Skeletal muscle cell (primary cell): Measurements from ENCODE around the gene TDP2.
"Not testable (repeated sequence)": the region's sequence is repeated elsewhere in the genome, so short reads cannot be mapped to it uniquely, and the experiment has no call there.

ENCODE experiments used
- DNase-seq: peaks from one replicate; pipeline ENCODE4 v3.0.0-alpha.2; 2010; ENCODE audit warnings: low read depth
- H3K4me3 ChIP-seq: 2 replicates; pipeline ENCODE4 v1.5.1; 2011; ENCODE audit warnings: low read depth, mild to moderate bottlenecking, control low read depth, low read length, moderate library complexity

Gene TDP2

GRCh38 chr6:24683297-24684296, 16.9 kb upstream of the TDP2 start:
- DNase-seq = no peak
- H3K4me3 ChIP-seq = no peak overlapping the region

GRCh38 chr6:24680582-24680981, 13.9 kb upstream of the TDP2 start:
- no peak for DNase-seq
- H3K4me3 ChIP-seq = no peak overlapping the region

GRCh38 chr6:24678792-24679352, 12.2 kb upstream of the TDP2 start:
- H3K4me3 ChIP-seq = not testable (repeated sequence)

DNA sequence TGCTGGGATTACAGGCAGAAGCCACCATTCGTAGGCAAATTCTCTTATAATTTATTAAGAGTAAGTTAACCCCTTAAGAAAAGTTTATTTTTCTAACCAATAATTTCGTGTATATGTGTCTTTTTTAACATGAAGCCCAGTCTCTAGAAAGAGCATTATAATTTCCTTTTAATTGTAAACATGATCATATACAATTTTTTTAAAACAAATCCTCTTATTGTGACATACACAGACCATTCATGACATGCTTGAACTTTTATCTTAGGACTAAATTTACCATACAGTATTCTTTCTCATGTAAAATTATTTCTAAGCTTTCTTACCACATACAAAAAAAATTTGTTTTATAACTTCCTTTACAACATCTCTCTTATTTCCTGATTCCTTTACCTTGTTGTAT, 6.9 kb upstream of the TDP2 start:
- no peak overlapping the region for H3K4me3 ChIP-seq
- no peak for DNase-seq

More at GRCh38 chr6:24678792-24679352, 12.2 kb upstream of the TDP2 start:
- not testable (repeated sequence) for DNase-seq

DNA sequence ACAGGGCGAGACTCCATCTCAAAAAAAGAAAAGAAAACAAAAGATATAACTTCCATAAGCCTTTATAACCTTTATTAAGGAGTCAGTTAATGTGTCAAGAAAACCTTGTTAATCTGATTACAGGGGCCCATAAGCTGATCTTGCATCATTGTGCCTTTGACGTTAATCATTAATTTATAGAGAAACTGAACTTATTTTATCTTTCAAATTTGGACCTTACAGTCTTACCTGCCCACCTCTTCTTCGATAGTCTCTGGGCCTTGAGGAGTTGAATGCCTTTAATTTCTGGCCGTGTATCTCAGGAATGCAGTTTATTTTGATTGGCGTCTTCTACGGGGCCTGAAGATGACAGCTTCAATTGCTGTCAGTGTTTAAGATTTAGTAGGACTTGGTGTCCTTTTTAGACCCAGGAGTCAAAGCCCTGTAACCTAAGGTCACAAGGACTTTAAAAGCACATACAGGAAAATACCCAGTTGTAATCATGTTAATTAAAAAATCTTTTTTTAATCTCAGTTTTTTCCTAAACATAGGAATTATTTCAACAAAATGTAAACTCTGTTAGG, 6.0 kb upstream of the TDP2 start:
- no peak for DNase-seq
- no peak overlapping the region for H3K4me3 ChIP-seq

GRCh38 chr6:24671077-24671476, 4.4 kb upstream of the TDP2 start:
- not testable (repeated sequence) for DNase-seq, H3K4me3 ChIP-seq

- H3K4me3 ChIP-seq, DNase-seq: not testable (repeated sequence)
Measured at GRCh38 chr6:24670492-24670891, 3.8 kb upstream of the TDP2 start.

DNA sequence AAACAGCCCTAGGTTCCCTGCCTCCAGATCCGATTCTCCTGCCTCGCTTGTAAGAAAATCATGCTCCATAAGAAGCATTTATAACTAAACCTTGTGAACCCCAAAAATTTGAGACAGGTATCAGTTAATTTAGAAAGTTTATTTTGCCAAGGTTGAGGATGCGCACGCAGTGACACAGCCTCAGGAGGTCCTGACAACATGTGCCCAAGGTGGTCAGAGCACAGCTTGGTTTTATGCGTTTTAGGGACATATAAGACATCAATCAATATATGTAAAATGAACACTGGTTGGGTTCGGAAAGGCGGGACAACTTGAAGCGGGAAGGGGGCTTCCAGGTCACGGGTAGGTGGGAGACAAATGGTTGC, 2.3 kb upstream of the TDP2 start:
- DNase-seq = no peak
- no peak overlapping the region for H3K4me3 ChIP-seq

DNA sequence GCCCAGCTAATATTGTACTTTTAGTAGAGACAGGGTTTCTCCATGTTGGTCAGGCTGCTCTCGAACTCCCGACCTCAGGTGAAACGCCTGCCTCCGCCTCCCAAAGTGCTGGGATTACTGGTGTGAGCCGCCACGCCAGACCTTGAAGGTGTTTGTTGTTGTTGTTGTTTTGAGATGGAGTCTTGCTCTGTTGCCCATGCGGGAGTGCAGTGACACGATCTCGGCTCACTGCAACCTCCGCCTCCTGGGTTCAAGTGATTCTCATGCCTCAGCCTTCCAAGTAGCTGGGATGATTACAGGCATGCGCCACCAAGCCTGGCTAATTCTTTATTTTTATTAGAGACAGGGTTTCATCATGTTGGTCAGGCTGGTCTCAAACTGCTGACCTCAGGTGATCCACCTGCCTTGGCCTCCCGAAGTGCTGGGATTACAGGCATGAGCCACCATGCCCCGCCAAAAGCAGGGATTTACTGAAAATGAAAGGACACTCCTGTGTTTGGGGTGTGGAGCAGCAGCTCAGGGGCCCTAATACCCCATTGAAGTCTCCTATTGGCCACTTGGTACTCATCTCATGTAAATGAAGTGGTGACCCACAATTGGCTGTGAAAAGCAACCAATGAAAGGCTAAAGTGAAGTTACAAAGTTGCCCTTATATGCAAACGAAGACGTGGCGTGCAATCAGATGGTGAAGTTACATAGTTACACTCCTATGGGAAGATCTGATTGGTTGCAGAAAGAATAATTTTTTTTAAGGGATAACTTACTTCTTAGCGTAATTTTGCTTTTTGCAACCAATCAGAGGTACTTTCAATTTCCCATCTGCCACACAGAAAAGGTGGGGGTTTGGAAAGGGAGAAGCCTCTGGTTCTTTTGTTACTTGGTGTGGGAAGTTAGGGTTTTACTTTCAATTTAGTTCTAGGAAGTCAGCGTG, 1.6 kb upstream of the TDP2 start:
- H3K4me3 ChIP-seq, DNase-seq: not testable (repeated sequence)

GRCh38 chr6:24667378-24667803, 692 bp upstream of the TDP2 start:
- peak overlapping the region; percentile 100 for H3K4me3 ChIP-seq
- no peak for DNase-seq

- peak overlapping the region; percentile 100 for H3K4me3 ChIP-seq
- no peak for DNase-seq
Measured at GRCh38 chr6:24666097-24666640, 530 bp downstream of the TDP2 start.

DNA sequence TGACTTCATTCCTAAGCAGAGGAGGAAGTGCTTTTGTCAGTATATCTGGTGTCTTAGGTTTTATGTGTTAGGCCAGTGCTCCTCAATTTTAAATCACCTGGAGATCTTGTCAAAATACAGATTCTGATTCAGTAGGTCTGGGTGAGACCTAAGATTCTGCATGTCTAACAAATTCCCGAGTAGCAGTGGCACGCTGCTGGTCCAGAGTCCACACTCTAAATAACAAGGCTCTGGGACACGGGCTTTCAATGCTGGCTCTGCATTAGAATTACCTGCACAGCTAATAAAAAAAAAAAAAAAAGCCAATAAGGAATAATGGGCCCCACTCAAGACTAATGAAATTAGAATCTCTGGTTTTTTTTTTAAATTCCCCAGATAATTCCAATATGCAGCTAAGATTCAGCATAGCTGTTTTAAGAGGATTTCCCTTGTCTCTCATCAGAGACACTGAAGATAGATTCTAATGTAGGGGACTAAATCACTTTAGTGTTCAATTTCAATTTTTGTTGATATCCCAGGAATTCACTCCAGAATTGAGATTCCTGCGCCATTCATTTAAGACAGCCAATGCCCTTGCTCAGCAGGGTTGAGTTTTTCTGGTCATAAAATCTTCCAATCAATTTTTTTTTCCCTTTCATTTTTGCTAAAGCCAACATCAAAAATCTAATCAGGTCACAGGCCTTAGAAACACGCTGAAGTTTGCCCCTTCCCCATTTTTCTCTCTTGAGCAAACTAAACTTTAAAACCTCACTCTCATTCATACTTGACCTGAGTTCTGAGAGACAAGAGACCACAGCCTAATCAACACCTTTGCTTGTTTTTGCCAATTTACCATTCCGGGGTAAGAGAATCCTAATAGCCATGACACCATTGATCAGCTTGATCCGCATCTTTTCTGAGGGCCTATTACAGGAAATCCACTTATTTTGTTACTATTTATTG, 2.4 kb downstream of the TDP2 start:
- H3K4me3 ChIP-seq = no peak overlapping the region
- DNase-seq = no peak

DNA sequence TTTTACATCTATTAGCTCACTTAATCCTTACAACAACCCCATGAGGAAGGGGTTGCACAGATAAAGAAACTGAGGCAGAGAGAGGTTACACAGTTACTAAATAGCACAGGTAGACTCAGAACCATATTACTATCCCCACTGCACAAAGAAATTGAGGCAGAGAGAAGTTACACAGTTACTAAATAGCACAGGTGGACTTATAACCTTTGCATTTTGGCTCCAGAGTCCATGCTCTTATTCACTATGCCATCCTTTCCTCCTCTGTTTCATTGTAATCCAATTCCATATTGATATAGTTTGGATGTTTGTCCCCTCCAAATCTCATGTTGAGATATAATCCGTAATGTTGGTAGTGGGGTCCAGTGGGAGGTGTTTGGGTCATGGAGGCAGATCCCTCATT, 3.5 kb downstream of the TDP2 start:
- DNase-seq = no peak
- H3K4me3 ChIP-seq = no peak overlapping the region

GRCh38 chr6:24662236-24662635, 4.5 kb downstream of the TDP2 start:
- H3K4me3 ChIP-seq = no peak overlapping the region
- DNase-seq = no peak

DNA sequence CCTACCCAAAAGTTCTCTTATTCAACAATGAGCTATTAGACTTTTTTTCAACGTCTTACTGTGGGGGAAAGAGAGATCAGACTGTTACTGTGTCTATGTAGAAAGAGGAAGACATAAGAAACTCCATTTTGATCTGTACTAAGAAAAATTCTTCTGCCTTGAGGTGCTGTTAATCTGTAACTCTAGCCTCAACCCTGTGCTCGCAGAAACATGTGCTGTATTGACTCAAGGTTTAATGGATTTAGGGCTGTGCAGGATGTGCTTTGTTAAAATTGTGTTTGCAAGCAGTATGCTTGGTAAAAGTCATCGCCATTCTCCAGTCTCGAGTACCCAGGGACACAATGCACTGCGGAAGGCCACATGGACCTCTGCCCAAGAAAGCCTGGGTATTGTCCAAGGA, 4.9 kb downstream of the TDP2 start:
- H3K4me3 ChIP-seq, DNase-seq: not testable (repeated sequence)

DNA sequence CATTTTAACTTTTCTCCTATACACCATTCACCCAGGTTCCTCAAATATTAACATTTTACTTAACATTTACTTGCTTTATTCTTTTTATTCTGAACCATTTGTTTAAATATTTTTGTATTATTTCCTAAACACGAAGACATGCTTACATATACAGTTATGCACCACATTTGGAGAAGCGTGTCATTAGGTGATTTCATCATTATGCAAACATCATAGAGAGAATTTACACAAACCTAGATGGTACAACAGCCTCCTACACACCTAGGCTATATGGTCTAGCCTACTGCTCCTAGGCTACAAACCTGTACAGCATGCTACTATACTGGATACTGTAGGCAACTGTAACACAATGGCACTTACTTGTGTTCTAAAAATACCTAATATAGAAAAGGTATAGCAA, 6.6 kb downstream of the TDP2 start:
- H3K4me3 ChIP-seq = no peak overlapping the region
- no peak for DNase-seq

DNA sequence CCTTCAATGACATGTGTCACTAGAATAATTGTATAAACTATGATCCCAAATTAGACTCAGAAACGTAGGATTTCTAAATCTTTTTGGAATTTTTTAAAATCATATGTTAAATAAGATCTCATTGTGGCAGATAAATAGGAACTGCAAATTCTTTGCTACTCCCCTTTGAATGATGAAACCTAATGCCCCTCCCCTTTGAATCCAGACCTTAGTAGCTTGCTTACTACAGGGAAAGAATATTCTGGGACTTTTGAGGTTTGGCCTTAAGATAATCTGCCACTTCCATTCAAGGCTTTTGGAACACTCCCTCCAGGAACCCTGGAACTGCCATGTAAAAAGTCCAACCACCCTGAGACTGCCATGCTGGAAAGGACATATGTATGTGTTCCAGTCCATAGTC, 7.1 kb downstream of the TDP2 start:
- DNase-seq = no peak
- H3K4me3 ChIP-seq = no peak overlapping the region
